SK-N-SH (cell line): ENCODE results near the gene GCN1.

Source experiments
- CHD2 ChIP-seq: fragments of 150-350 bp; IDR thresholded peaks from 2 replicates; pipeline ENCODE4 v1.6.1; 2018; ENCODE audit warnings: low read length; ENCODE audit not compliant: partially characterized antibody
- CTCF ChIP-seq: fragments of 200-600 bp; sonication (generic); IDR thresholded peaks from 2 replicates; pipeline ENCODE4 v1.6.1; 2017; ENCODE audit warnings: antibody characterized with exemption, mild to moderate bottlenecking, moderate library complexity
- EP300 ChIP-seq, 2 experiments: IDR thresholded peaks; 2 replicates each; pipeline versions ENCODE4 v1.4.0 to v1.6.1; 2012; ENCODE audit warnings: borderline replicate concordance in 1 of 2, low read depth in 1 of 2, low read length in 1 of 2
- EZH2phosphoT487 ChIP-seq: fragments of 200-600 bp; sonication (generic); IDR thresholded peaks from 2 replicates; pipeline ENCODE4 v1.6.1; 2017; ENCODE audit warnings: low read depth, mixed run types, mild to moderate bottlenecking, antibody characterized with exemption, moderate library complexity, borderline replicate concordance
- FOSL2 ChIP-seq: IDR thresholded peaks from 2 replicates; pipeline ENCODE4 v1.4.0; 2012; ENCODE audit warnings: low read depth, mild to moderate bottlenecking, moderate library complexity, borderline replicate concordance
- FOXJ3 ChIP-seq: sonication (generic); formaldehyde crosslinking; IDR thresholded peaks from 2 replicates; pipeline ENCODE4 v1.5.1; 2020; ENCODE audit warnings: mild to moderate bottlenecking, missing genetic modification reagents
- GABPA ChIP-seq: IDR thresholded peaks from 2 replicates; pipeline ENCODE4 v1.4.0; 2012; ENCODE audit warnings: low read depth, mild to moderate bottlenecking
- MAX ChIP-seq: IDR thresholded peaks from 2 replicates; pipeline ENCODE4 v1.4.0; 2012; ENCODE audit warnings: low read depth
- MEF2A ChIP-seq: IDR thresholded peaks from 2 replicates; pipeline ENCODE4 v1.4.0; 2012; ENCODE audit warnings: low read depth, borderline replicate concordance
- POLR2AphosphoS5 ChIP-seq: IDR thresholded peaks from 2 replicates; pipeline ENCODE4 v1.6.1; 2012; ENCODE audit warnings: low read depth, low read length
- SMC3 ChIP-seq: IDR thresholded peaks from 2 replicates; pipeline ENCODE4 v1.6.1; 2012; ENCODE audit warnings: low read depth, low read length, improper control_type of control experiment
- TAF1 ChIP-seq: IDR thresholded peaks from 2 replicates; pipeline ENCODE4 v1.6.1; 2012; ENCODE audit warnings: low read depth, mild to moderate bottlenecking, low read length, moderate library complexity, borderline replicate concordance
- USF1 ChIP-seq: IDR thresholded peaks from 2 replicates; pipeline ENCODE4 v1.4.0; 2012; ENCODE audit warnings: low read depth, borderline replicate concordance
- TF ChIP-seq, protein P1 (sequence below): IDR thresholded peaks from 2 replicates; pipeline ENCODE4 v1.4.0; 2012; ENCODE audit warnings: low read depth, borderline replicate concordance

DNA sequence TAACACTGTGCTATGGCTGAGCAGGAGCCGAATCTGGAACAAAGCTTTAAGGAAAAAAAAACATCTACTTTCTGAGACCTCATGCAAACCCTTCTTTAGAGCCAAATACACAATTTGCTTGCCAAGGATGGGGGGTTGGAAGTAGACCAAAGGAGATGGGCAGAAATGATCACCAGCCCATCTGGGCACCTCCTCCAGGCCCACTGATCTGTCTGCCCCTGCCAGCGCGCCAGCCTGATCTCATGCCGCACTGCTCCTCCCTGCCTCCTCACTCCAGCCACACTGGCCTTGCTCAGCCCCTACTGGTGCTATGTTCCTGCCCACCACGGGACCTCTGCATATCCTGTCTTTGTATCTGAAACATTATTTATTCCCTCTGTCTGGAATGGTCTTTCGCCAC, 53.2 kb downstream of the GCN1 start:
- no peak for TF ChIP-seq SMC3
- no peak for TF ChIP-seq CTCF
- TF ChIP-seq, protein P1, sequence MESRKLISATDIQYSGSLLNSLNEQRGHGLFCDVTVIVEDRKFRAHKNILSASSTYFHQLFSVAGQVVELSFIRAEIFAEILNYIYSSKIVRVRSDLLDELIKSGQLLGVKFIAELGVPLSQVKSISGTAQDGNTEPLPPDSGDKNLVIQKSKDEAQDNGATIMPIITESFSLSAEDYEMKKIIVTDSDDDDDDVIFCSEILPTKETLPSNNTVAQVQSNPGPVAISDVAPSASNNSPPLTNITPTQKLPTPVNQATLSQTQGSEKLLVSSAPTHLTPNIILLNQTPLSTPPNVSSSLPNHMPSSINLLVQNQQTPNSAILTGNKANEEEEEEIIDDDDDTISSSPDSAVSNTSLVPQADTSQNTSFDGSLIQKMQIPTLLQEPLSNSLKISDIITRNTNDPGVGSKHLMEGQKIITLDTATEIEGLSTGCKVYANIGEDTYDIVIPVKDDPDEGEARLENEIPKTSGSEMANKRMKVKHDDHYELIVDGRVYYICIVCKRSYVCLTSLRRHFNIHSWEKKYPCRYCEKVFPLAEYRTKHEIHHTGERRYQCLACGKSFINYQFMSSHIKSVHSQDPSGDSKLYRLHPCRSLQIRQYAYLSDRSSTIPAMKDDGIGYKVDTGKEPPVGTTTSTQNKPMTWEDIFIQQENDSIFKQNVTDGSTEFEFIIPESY = no peak
- TF ChIP-seq EP300 (IDR thresholded peaks at IDR 0.05; ENCODE audit: borderline replicate concordance in 1 of 2, low read depth in 1 of 2, low read length in 1 of 2) = no peak
- TF ChIP-seq CHD2 = no peak
- no peak for TF ChIP-seq EZH2phosphoT487
- no peak for TF ChIP-seq POLR2AphosphoS5
- TF ChIP-seq FOXJ3 (CRISPR knock-in tag) = no peak
- TF ChIP-seq MAX = no peak
- no peak for TF ChIP-seq TAF1
- TF ChIP-seq USF1 = no peak
- TF ChIP-seq GABPA = no peak
- no peak for TF ChIP-seq MEF2A
- no peak for TF ChIP-seq FOSL2
